Measurements from ENCODE around the gene DMAC2. TPM values are rescaled to one million over a fixed set of nuclear protein-coding genes. Genes with fewer than 3 reads are reported as not detected.
A peak's percentile ranks its signal among the peaks of the same experiment; 100 is the strongest.

Gene DMAC2
- total and polyA plus RNA-seq, 4 donors, result 25.5 to 51.7 (median 48.8) TPM

GRCh38 chr19:41414461-41414860 is 25.3 kb downstream of the DMAC2 start:
- no peak for TF ChIP-seq CTCF (IDR thresholded peaks at IDR 0.05; ENCODE audit: control extremely low read depth, extremely low read depth)
- H3K4me1 ChIP-seq (ENCODE audit: control insufficient read depth in 5 of 5, insufficient read depth in 5 of 5, low read length in 5 of 5), result peaks cover 0 to 9% (median 4%) of the 10 kb centered on the region in 5 donors
- no peak overlapping the region for H3K9ac ChIP-seq (ENCODE audit: insufficient read depth in 1 of 2, low read length in 2 of 2)
- WGBS, 2 donors, result 87 to 90% methylated on average over 9 of the region's 9 CpGs
- peak overlapping the region in 1 of 2 donors; percentile 76 for H3K27ac ChIP-seq (ENCODE audit: low read depth in 1 of 2, low read length in 1 of 2)
- peaks cover 3 to 33% (median 28%) of the 10 kb centered on the region in 4 donors for H3K36me3 ChIP-seq (ENCODE audit: control insufficient read depth in 4 of 4, insufficient read depth in 4 of 4, low read length in 4 of 4)
- ATAC-seq (ENCODE audit: insufficient read depth, low FRiP score), result no peak
- DNase-seq, result no peak
- H3K4me3 ChIP-seq, result no peak overlapping the region
- no peaks in the 10 kb centered on the region for H3K9me3 ChIP-seq (ENCODE audit: control insufficient read depth in 4 of 4, insufficient read depth in 3 of 4, low read length in 3 of 4)
- no peaks in the 10 kb centered on the region for H3K27me3 ChIP-seq (ENCODE audit: control insufficient read depth in 3 of 3, insufficient read depth in 3 of 3, low read length in 2 of 3)

DNA sequence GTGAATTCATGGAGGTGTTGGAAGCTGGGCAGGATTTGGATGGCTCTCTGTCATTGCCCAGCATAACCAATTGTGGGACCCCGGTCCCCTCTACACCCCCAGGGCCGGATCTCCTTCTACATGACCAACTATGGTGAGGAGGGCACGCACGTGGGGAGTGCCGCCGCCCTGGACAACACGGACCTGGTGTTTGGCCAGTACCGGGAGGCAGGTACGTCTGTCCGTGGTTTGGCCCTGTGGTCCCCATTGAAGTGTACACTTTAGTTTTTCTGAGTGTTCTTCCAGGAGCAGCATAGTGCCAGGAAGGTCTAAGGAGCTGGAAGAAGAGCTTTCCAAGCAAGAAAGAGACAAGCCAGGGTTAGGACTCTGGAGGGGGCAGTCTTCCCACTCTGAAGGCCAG is 25.8 kb downstream of the DMAC2 start:
- Histone ChIP-seq H3K4me3 (no peak overlapping the region), H3K27ac (ENCODE audit: low read depth in 1 of 2, low read length in 1 of 2) (peak overlapping the region in 1 of 2 donors; percentile 63), H3K4me1 (ENCODE audit: control insufficient read depth in 5 of 5, insufficient read depth in 5 of 5, low read length in 5 of 5) (peaks cover 0 to 9% (median 4%) of the 10 kb centered on the region in 5 donors), H3K9me3 (ENCODE audit: control insufficient read depth in 4 of 4, insufficient read depth in 3 of 4, low read length in 3 of 4) (no peaks in the 10 kb centered on the region), H3K36me3 (ENCODE audit: control insufficient read depth in 4 of 4, insufficient read depth in 4 of 4, low read length in 4 of 4) (peaks cover under 1 to 30% (median 24%) of the 10 kb centered on the region in 4 donors), H3K9ac (ENCODE audit: insufficient read depth in 1 of 2, low read length in 2 of 2) (no peak overlapping the region), H3K27me3 (ENCODE audit: control insufficient read depth in 3 of 3, insufficient read depth in 3 of 3, low read length in 2 of 3) (no peaks in the 10 kb centered on the region)
- DNase-seq (no peak), ATAC-seq (ENCODE audit: insufficient read depth, low FRiP score) (no peak)
- no peak for TF ChIP-seq CTCF (IDR thresholded peaks at IDR 0.05; ENCODE audit: control extremely low read depth, extremely low read depth)
- WGBS, 2 donors, result 80 to 95% methylated on average over 10 of the region's 10 CpGs

DNA sequence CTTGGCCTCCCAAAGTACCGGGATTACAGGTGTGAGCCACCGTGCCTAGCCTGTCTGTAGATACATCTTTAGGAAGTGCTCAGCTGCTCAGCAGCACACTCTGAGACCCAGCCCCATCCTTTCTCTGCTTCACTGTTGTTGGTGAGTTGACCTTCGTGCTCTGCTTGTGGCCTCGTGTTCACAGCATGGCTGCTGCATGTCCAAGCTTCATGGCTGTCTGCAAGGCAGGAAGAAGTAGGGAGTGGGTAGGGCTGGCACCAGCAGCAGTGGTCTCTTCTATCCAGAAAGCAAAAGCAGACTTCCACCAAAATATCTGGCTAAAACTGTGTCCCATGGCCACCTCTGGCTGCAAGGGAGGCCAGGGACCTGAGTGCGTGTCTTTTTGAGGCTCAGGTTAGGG is 26.8 kb downstream of the DMAC2 start:
- Histone ChIP-seq H3K27ac (ENCODE audit: low read depth in 1 of 2, low read length in 1 of 2) (peak overlapping the region in 1 of 2 donors; percentile 40), H3K9me3 (ENCODE audit: control insufficient read depth in 4 of 4, insufficient read depth in 3 of 4, low read length in 3 of 4) (no peaks in the 10 kb centered on the region), H3K27me3 (ENCODE audit: control insufficient read depth in 3 of 3, insufficient read depth in 3 of 3, low read length in 2 of 3) (no peaks in the 10 kb centered on the region), H3K9ac (ENCODE audit: insufficient read depth in 1 of 2, low read length in 2 of 2) (no peak overlapping the region), H3K4me1 (ENCODE audit: control insufficient read depth in 5 of 5, insufficient read depth in 5 of 5, low read length in 5 of 5) (peaks cover 0 to 11% (median 4%) of the 10 kb centered on the region in 5 donors), H3K36me3 (ENCODE audit: control insufficient read depth in 4 of 4, insufficient read depth in 4 of 4, low read length in 4 of 4) (peaks cover 0 to 28% (median 22%) of the 10 kb centered on the region in 4 donors), H3K4me3 (no peak overlapping the region)
- ATAC-seq (ENCODE audit: insufficient read depth, low FRiP score) (no peak), DNase-seq (no peak)
- TF ChIP-seq CTCF (IDR thresholded peaks at IDR 0.05; ENCODE audit: control extremely low read depth, extremely low read depth), result no peak
- 98% methylated on average over 5 of the region's 5 CpGs for WGBS, 2 donors

- no peak overlapping the region for H3K9ac ChIP-seq (ENCODE audit: insufficient read depth in 1 of 2, low read length in 2 of 2)
- ATAC-seq (ENCODE audit: insufficient read depth, low FRiP score), result no peak
These were observed 27.8 kb downstream of the DMAC2 start for GRCh38 chr19:41411968-41412265.

More at GRCh38 chr19:41411968-41412265, 27.8 kb downstream of the DMAC2 start:
- Histone ChIP-seq H3K4me1 (ENCODE audit: control insufficient read depth in 5 of 5, insufficient read depth in 5 of 5, low read length in 5 of 5) (peaks cover 0 to 12% (median 4%) of the 10 kb centered on the region in 5 donors), H3K27me3 (ENCODE audit: control insufficient read depth in 3 of 3, insufficient read depth in 3 of 3, low read length in 2 of 3) (no peaks in the 10 kb centered on the region), H3K27ac (ENCODE audit: low read depth in 1 of 2, low read length in 1 of 2) (peak overlapping the region; percentile 45 to 66), H3K36me3 (ENCODE audit: control insufficient read depth in 4 of 4, insufficient read depth in 4 of 4, low read length in 4 of 4) (peaks cover 0 to 28% (median 18%) of the 10 kb centered on the region in 4 donors), H3K9me3 (ENCODE audit: control insufficient read depth in 4 of 4, insufficient read depth in 3 of 4, low read length in 3 of 4) (no peaks in the 10 kb centered on the region), H3K4me3 (no peak overlapping the region)
- DNase-seq, result no peak
- TF ChIP-seq CTCF (IDR thresholded peaks at IDR 0.05; ENCODE audit: control extremely low read depth, extremely low read depth), result no peak
- 75 to 84% methylated on average over 11 of the region's 11 CpGs for WGBS, 2 donors

All from lung (tissue), 12 donors.